ENCODE measurements around the gene GPR89B.
A peak's percentile ranks its signal among the peaks of the same experiment; 100 is the strongest.
"Not testable (repeated sequence)": the region's sequence is repeated elsewhere in the genome, so short reads cannot be mapped to it uniquely, and the experiment has no call there.

GPR89B gene

DNA sequence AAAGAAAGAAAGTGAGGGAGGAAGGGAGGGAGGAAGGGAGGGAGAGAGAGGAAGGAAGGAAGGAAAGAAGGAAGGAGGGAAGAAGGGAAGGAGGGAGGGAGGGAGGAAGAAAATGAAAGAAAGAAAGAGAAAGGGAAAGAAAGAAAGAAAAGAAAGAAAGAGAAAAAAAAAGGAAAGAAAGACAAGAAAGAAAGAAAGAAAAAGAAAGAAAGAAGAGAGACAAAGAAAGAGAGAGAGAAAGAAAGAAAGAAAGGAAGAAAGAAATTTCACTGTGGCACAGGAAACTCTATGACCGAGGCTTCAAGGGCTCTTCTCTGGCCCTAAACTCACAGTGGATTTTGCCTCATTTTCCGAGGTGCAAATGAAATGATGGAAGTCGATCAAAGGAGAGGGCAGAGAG is 104.0 kb downstream of the GPR89B start:
- DNase-seq (ENCODE audit: low read depth, low spot score): not testable (repeated sequence)

- not testable (repeated sequence) for DNase-seq (ENCODE audit: low read depth, low spot score)
These were observed 104.5 kb downstream of the GPR89B start for GRCh38 chr1:148032690-148033089.

DNA sequence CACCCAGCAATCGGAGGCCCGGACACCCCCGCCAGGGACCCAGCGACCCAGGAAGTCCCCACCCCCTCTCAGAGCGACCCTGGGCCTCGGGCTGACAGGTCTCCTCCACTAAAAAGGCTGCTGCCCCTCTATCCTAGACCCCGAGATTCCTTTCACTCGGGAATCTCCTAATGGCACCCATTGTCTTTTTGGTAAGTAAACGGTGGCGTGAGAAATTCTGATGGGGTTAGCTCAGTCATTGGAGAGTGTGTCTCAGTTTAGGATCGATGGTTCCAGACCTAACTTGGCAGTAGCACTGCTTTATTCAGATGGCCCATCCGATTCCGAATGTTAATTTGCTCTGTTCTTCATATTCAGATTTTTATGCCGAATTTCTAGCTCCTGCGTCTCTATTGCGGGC is 104.9 kb downstream of the GPR89B start:
- not testable (repeated sequence) for DNase-seq (ENCODE audit: low read depth, low spot score)

DNA sequence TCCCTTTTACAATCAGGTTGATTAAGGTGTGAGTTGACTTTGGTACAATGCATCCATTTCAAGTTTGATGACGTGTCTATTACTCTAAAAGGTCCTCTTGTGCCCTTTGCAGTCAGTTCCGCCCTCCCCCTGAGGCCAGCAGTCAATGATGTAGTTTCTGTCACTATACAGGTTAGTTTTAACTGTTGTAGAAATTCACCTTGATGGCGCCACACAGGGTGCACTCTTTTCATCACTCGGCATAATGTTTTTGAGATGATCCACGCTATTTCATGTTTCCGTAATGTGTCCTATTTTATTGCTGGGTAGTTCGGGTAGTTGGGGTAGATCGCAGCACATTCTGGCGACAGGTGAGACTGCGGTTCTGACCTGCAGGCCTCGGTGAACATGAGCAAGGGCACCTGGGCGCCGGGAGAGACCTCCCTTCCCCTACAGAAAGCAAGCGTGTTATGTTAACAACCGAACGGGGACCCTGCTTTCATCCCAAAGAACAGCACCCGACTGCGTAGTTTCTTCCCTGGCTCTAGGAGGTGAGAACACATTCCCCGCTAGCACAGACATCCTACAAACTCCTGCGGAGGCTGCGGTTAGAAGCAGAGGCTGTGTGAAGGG is 109.7 kb downstream of the GPR89B start:
- not testable (repeated sequence) for DNase-seq (ENCODE audit: low read depth, low spot score)

- DNase-seq (ENCODE audit: low read depth, low spot score): peak; percentile 47
These were observed 110.5 kb downstream of the GPR89B start for GRCh38 chr1:148038462-148039333.

Measured in activated naive CD8-positive, alpha-beta T cell treated with anti-CD3 and anti-CD28 coated beads, Interleukin-2, amount 50 U/mL, for 16 hours (primary cell).